PFSK-1 (cell line): Measurements from ENCODE around the gene RPS29.

Experiments
- FOXP2 ChIP-seq: optimal IDR thresholded peaks from 2 replicates; pipeline ENCODE3; 2011; ENCODE audit warnings: borderline replicate concordance, control low read depth, inconsistent platforms; ENCODE audit not compliant: insufficient read depth; ENCODE audit errors: extremely low read length, extremely low read depth
- POLR2AphosphoS5 ChIP-seq: IDR thresholded peaks from 2 replicates; pipeline ENCODE4 v1.6.1; 2012; ENCODE audit warnings: low read depth, mild to moderate bottlenecking, control low read depth, low read length, moderate library complexity
- REST ChIP-seq, 2 experiments: IDR thresholded peaks; 2 replicates each; pipeline versions ENCODE4 v1.6.1 to v1.8.0; 2011 to 2012; ENCODE audit warnings: low read depth in 2 of 2, low read length in 2 of 2, control low read depth in 1 of 2, inconsistent platforms in 1 of 2, mild to moderate bottlenecking in 1 of 2, moderate library complexity in 1 of 2; ENCODE audit not compliant: insufficient read depth in 1 of 2
- SIN3A ChIP-seq: IDR thresholded peaks from 2 replicates; pipeline ENCODE4 v1.6.1; 2012; ENCODE audit warnings: mild to moderate bottlenecking, low read length, moderate library complexity, borderline replicate concordance; ENCODE audit not compliant: insufficient read depth
- TAF1 ChIP-seq: IDR thresholded peaks from 2 replicates; pipeline ENCODE4 v1.6.1; 2012; ENCODE audit warnings: low read length, control low read depth, borderline replicate concordance; ENCODE audit not compliant: insufficient read depth

Gene RPS29

GRCh38 chr14:49617852-49618519 lies 31.8 kb upstream of the RPS29 start:
- TF ChIP-seq SIN3A = no peak
- no peak for TF ChIP-seq TAF1
- no peak for TF ChIP-seq FOXP2
- TF ChIP-seq POLR2AphosphoS5 = no peak
- TF ChIP-seq REST (IDR thresholded peaks at IDR 0.05; ENCODE audit: insufficient read depth in 1 of 2, low read depth in 2 of 2, low read length in 2 of 2) = no peak

DNA sequence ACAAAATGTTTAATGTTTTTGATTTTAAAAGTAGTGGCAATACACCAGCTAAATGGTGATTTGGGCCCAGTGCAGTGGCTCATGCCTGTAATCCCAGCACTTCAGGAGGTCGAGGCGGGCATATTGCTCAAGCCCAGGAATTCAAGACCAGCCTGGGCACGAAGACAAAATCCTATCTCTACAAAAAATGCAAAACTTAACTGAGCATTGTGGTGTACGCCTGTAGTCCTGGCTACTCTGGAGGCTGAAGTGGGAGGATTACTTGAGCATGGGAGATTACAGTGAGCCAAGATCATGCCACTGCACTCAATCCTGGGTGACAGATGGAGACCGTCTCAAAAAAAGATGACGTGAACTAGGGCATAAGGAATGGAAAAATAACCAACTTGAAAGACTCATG lies 29.6 kb upstream of the RPS29 start:
- TF ChIP-seq REST (IDR thresholded peaks at IDR 0.05; ENCODE audit: insufficient read depth in 1 of 2, low read depth in 2 of 2, low read length in 2 of 2) (no peak), FOXP2 (no peak), SIN3A (no peak), POLR2AphosphoS5 (no peak), TAF1 (no peak)

- TF ChIP-seq POLR2AphosphoS5 = no peak
- TF ChIP-seq SIN3A = no peak
- no peak for TF ChIP-seq TAF1
- TF ChIP-seq FOXP2 = no peak
- no peak for TF ChIP-seq REST (IDR thresholded peaks at IDR 0.05; ENCODE audit: insufficient read depth in 1 of 2, low read depth in 2 of 2, low read length in 2 of 2)
These were observed 28.0 kb upstream of the RPS29 start for GRCh38 chr14:49614196-49614595.

DNA sequence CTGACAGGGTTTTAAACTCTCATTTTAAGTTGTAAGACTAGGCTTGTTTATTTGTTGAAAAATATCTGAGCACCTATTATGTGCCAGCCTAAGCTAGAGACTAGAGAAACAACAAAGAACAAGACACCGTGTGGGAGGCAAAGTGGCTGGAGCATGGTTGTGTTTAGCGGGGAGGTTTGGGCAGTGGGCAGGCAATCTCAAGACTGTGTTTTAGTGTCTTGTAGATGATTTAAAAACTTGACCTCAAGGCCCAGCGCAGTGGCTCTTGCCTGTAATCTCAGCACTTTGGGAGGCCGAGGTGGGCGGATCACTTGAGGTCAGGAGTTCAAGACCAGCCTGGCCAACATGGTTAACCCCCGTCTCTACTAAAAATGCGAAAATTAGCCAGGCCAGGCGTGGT lies 26.5 kb upstream of the RPS29 start:
- TF ChIP-seq REST (IDR thresholded peaks at IDR 0.05; ENCODE audit: insufficient read depth in 1 of 2, low read depth in 2 of 2, low read length in 2 of 2) (no peak), SIN3A (no peak), POLR2AphosphoS5 (no peak)

DNA sequence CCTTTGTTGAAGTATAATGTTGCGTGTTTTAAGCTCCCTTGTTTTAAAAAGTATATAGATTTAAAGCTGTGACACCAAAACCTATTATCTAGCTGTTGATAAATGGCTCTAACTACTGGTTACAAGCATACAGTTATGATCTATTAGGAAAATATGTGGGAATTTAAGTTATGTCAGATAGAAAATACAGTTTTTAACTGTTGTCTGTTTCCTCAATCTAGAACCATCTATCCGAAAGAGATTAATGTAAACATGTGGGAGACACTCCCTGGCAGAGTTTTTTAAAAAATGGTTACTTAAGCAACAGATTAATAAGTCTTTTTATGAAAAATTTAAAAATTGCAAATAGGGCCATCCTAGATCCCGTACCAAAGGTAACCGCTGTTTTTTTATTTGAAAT lies 26.1 kb upstream of the RPS29 start:
- no peak for TF ChIP-seq FOXP2
